ENCODE measurements around the gene CMBL.
A peak's percentile ranks its signal among the peaks of the same experiment; 100 is the strongest.
"Not testable (repeated sequence)": the region's sequence is repeated elsewhere in the genome, so short reads cannot be mapped to it uniquely, and the experiment has no call there.

Gene CMBL

DNA sequence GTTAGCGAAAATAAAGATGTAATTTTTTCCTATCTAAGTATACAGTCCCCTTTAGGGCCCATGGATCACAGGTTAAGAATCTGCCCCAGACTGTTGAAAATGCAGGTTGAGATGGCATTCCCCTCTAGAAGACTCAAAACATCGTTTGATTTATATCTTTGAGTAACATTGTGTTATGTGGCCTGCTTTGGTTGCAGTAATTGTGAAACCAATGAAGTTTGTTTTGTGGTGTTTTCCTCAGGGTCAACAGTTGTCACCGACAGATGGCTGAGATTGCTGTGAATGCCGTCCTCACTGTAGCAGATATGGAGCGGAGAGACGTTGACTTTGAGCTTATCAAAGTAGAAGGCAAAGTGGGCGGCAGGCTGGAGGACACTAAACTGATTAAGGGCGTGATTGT, 49.8 kb downstream of the CMBL start:
- DNase-seq (ENCODE audit: low read depth in 2 of 2) = no peak

DNA sequence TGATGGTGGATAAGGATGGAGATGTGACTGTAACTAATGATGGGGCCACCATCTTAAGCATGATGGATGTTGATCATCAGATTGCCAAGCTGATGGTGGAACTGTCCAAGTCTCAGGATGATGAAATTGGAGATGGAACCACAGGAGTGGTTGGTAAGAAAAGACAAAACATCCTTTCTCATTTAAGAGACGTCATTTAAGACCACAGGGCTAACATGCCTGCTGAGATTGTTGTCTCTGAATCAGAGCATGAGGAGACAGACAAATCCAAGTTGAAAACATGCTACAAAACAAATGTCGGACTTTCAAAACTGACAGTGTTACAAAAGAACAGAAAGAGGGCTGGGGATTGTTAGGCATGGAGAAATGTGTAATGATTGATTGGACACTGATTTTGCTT, 53.0 kb downstream of the CMBL start:
- no peak for DNase-seq (ENCODE audit: low read depth in 2 of 2)

DNA sequence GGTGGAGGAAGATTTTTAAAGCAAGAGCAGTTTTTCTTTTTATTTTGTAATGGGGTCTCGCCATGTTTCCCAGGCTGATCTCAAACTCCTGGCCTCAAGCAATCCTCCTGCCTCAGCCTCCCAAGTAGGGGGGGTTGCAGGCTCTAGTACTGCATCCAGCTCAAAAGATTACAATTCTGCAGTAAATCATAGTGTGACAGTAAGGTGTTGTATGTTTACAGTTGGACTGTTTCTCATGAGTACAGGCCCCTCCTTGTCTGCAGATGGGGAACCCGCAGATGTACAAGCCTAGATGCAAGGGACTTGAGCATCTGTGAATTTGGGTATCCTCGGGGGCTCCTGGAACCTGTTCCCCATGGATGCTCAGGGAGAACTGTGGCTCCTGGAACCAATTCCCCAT, 54.3 kb downstream of the CMBL start:
- DNase-seq (ENCODE audit: low read depth in 2 of 2) = no peak

DNA sequence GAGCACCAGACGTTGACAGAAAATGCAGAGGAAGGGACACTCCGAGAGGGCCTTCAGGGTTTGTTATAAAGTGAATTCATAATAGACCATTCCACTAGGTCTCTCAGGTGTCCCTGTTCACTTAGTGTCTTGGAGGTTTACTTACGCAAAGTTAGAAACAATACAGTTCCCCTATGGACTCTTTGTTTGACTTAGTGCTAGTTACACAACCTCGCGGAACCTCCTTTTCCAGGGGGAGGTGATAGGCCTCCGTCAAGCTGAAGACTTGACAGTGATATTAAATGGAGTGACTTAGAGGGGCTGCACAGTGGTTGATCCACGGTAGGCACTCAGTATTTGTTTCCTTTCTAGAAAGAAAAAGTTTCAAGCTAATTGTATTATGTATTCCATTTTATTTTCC, 56.3 kb downstream of the CMBL start:
- no peak for DNase-seq (ENCODE audit: low read depth in 2 of 2)

DNA sequence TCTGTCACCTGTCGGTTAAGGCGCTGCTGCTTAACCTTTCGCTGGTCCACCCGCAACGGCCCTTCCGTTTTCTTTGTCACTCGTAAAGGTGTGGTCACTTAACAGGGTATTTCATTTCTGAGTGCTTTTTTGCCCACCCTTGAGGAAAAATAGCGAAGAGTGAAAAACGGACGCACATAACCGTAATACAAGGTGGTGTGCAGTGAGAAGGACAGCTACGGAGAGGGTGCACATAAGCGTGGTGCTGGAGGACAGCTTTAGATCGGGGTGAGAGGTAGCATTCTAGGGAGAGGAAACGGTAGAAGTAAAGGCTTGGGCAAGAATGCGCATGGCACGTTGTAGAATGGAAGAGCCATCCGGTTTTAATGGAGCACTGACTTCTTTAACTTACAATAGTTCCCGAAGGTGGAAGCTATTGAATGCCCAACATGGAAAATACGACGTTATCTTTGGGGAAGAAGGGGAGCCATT, 56.9 kb downstream of the CMBL start:
- no peak for DNase-seq (ENCODE audit: low read depth in 2 of 2)

DNA sequence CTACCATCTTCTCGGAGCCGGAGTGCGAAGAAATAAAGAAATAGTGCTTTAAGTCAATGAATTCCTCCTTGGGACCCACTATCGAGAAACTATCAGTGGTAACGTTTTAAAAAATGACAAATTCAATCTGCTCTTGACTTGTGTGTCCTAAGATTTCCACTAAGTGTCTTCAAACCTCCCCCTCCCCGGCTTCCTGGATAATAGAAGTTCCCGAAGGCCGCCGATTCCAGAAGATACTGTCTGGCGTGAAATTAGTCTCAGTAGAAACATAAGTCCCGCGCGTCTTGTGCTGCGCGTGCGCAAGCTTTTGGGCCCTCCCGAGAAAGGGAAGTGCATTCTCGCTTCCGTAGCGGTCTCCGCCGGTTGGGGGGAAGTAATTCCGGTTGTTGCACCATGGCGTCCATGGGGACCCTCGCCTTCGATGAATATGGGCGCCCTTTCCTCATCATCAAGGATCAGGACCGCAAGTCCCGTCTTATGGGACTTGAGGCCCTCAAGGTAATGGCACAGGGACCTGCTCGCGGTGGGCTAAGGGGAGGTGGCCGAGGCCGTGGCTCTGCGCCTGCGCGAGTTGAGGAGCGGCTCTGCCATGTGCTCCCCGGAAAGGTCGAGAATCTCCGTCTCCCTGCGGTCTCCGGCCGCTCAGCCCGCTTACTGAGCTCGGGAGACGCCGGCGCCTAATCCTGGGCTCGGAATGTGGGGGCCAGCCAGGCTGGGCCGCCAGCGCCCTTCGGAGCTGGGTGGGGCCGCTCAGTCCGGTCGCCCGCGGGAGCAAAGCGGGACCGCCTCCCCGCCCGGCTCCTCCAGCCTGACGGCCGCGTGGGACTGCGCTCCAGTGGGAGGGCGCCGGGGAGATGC, 57.5 kb downstream of the CMBL start, which contains the start of gene CCT5:
Gene CCT5, plus strand, starts transcription at position 333 of the 858 bp plus-strand sequence. Its CDS starts 61 bp downstream, at position 394.
- peak; percentile 77 to 78 for DNase-seq (ENCODE audit: low read depth in 2 of 2)

DNA sequence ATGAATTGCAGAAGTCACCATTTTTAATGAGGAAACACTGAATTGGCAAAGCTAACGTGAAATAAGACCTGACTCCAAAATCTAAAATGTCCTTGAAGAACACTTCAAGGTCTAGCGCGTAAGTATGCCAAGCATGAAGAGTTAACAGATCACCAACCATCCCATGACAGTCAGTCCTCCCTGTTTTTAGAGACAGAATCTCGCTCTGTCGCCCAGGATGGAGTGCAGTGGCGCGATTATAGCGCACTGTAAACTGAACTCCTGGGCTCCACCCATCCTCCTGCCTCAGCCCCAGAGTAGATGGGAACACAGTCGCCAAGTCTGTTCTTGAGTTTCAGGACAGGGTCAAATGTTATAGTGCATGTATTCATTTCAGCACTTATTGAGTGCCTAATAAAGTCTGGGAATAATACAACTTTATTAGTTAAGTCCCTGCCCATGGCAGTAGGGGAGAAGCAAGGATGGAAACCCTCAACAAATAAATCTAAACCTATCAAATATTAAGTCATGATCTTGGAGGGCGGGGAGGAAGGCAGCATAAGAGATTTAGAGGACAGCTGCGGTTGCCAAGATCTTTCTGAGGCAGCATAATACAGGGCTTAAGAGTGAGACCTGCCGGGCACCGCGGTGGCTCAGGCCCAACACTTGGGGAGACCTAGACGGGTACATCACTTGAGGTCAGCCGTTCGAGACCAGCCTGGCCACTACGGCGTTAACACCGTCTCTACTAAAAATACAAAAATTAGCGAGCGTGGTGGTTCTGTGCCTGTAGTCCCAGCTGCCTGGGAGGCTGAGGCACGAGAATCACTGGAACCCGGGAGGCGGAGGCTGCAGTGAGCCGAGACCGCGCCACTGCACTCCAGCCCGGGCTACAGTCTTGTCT, 59.1 kb downstream of the CMBL start:
- no peak for DNase-seq (ENCODE audit: low read depth in 2 of 2)

DNA sequence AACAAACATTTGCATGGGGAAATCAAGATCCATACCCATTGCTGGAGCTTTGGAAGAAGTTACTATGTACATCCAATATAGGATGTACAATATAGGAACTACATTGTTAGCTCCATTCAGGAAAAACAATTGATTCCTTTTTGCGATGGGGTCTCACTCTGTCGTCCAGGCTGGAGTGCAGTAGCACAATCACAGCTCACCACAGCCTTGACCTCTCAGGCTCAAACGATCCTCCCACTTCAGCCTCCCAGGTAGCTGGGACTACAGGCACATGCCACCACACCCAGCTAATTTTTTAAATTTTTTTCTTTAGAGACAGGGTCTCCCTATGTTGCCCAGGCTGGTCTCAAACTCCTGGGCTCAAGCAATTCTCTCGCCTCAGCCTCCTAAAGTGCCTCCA, 60.5 kb downstream of the CMBL start:
- DNase-seq (ENCODE audit: low read depth in 2 of 2) = not testable (repeated sequence)

DNA sequence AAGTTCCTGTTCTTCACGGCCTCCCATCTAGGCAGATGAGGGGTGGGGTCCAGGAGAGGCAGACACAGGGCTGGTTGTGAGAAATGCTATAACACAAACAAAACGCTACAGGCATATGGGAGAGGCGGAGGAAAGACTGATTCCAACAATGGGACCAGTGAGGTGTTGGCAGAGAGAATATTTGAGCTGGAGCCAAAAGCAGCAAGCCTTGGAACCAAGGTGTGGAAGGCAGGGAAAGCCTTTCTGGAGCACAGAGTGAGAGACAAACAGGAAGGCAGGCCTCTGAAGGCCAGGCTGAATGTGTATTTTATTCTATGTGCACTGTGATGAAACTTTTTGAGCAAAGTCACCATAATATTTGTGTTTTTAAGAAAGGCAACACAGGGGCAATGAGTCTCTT, 60.9 kb downstream of the CMBL start:
- no peak for DNase-seq (ENCODE audit: low read depth in 2 of 2)

DNA sequence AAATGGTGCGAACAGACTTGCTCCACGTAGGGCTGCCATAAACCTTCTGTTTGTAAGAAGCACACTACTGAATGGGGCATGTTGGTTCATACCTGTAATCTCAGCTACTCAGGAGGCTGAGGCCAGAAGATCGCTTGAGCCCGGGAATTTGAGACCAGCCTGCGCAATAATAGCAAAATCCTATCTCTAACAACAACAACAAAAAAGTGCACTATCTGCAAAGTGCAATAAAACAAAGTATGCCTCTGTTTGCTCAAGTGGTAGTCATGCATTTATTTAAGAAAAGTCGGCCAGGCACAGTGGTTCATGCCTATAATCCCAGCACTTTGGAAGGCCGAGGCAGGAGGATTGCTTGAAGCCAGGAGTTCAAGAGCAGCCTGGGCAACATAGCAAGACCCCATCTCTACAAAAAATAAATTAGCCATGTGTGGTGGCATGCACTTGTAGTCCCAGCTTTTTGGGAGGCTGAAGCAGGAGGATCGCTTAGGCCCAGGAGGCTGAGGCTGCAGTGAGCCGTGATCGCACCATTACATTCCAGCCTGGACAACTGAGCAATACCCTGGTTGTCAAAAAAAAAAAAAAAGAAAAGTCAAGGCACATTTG, 63.3 kb downstream of the CMBL start:
- DNase-seq (ENCODE audit: low read depth in 2 of 2) = no peak

DNA sequence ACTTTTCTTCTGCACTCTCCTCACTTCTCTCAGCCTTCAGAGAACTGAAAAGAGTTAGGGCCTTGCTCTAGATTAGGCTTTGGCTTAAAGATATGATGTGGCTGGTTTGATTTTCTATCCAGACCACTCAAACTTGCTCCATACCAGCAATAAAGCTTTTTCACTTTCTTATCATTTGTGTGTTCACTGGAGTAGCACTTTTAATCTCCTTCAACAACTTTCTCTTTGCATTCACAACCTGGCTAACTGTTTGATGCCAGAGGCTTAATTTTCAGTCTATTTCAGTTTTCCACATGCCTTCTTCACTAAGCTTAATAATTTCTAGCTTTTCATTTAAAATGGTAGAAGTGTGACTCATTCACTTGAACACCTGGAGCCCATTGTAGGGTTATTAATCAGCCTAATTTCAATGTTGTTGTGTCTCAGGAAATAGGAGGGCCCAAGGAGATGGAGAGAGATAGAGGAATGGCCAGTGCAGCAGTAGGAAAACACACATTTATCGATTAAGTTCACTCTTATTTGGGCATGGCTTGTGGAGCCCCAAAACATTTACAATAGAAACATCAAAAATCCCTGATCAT, 64.0 kb downstream of the CMBL start:
- no peak for DNase-seq (ENCODE audit: low read depth in 2 of 2)

DNA sequence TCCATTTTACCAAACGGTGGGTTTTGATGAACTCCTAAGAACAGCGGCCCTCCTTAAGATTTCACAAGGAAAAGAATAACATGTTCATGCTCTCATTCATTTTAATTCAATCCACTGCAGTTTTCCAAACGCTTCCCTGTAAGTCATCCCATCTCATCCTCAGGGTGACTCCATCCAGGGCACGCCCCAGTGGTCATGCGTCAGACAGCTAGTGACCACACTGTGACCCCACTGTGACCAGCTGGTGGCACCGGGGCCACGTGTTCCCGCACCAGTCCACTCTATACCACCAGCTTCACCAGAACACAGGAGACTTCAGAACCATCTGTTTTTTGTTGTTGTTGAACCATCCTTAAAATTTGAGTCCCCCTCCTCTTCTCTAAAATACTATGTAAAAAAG, 72.4 kb downstream of the CMBL start:
- DNase-seq (ENCODE audit: low read depth in 2 of 2) = no peak

DNA sequence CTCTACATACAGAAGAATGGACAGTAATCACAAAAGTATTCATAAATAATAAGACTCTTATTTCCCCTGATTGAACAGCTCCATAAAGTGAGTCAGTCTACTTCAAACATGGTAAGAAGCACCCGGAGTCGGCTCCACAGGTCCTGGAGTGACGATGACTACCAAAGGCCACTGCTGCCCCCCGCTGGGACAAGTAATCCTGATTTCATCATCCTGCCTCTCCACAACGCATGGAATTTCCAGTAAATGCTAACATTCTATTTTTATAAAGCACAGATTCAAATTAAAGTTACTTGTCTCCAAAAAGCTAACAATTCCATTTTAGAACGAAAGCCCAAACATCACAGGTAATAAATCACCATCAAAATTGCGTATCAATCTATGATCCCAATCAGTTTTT, 74.2 kb downstream of the CMBL start:
- DNase-seq (ENCODE audit: low read depth in 2 of 2) = no peak

DNA sequence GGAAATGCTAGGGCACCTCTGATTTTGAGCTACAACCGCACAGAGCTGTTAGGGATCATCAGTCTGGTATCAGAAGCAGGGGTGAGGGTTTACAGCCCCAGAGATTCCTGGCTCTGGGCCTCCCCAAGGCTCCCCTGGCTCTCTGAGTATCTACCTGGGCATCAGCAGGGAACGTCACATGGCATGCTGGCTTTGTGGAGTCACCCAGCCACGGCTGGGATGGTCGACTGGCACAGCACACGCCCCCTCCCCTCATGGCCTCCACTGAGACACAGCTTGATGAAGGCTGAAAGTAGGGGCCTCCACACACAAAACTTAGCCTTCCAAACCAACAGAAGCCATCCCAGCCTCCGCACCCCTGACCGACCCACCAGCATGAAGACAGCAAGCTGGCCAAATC, 74.7 kb downstream of the CMBL start:
- no peak for DNase-seq (ENCODE audit: low read depth in 2 of 2)

DNA sequence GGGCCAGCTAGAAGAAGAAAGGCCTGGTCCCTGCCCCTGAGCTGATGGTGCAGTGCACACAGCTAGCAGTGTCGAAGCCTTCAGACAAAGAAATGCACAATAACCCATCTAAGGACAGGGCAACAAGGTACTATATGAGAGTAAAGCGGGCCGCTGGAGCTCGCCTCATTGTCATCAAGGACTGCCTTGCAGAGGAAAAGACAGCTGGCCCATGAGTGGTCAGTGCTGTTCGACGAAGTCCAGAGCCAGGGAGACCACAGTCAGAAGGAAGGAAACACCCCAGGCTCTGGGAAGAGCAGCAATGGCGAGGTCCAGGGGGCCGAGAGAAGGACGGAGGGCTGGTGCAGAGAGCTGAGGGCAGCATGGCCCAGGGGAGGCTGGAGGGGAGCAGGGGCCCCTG, 75.3 kb downstream of the CMBL start:
- no peak for DNase-seq (ENCODE audit: low read depth in 2 of 2)

DNA sequence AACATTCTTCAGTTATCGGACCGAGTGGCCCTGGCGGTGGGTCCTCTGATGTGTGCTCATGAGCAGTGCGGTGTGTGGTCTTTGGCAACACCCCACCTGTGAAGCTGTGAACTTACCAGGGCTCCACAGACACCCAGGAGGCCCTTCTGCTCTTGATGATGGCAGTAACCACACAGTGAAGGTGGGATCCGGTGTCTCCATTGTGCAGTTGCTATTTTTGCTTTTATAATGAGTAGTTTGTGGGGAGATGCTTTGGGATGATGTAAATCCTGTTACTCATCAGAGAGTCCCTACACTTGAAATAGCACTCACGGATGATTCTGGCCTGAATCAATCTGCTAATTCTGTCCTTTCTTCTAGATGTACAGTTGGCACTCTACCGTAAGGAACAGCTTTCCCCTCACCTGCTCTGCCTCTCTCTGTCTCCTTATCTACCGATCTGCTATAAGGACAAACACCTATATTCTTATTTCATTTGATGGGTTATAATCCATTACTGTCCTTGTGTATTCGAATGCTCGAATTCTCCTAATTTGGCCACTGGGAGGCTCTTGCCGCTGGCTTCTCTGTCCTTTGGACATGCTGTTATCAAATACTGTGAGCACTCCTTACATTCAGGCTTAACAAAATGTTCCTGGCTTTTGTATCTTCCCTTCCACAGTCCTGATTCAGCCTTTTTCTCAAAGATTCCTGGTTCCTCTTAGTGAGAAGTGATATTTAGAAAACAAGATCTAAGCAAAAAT, 78.2 kb downstream of the CMBL start:
- no peak for DNase-seq (ENCODE audit: low read depth in 2 of 2)

DNA sequence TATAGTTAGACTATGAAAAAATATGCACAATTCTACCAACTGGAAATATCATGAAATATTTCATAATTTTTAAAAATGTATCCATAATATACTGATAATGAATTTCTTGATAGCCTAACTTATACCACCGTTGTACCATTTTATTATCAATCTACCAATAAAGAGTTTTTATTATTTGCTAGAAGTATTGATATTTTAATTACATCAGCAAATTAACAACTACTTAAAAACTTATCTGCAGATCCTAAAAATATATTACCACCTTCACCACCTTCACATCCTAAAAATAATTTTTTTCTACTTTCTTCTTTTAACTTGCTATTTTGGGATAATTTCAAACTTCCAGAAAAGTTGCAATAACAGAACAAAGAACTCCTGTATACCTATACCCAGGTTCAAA, 79.4 kb downstream of the CMBL start:
- no peak for DNase-seq (ENCODE audit: low read depth in 2 of 2)

Measured in stimulated activated CD4-positive, alpha-beta T cell treated with anti-CD3 and anti-CD28 coated beads, Interleukin-12 subunit alpha, Interleukin-12 subunit beta, amount 100 ng/mL, for 24 hours (primary cell).